ENCODE data around the gene MGLL.

Gene MGLL

DNA sequence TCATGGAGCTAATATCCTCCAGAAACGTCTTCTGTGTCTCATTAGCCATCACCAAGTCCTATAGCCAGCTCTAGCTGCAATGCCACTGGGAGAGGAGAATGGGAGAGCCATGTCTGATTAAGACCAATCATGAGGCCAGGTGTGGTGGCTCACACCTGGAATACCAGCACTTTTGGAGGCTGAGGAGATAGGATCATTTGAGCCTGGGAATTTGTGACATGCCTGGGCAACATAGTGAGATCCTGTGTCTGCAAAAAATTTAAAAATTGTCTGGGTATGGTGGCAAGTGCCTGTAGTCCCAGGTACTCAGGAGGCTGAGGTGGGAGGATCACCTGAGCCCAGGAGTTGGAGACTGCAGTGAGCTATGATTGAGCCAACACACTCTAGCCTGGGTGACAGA, 13.1 kb downstream of the MGLL start:
- no peak for DNase-seq

DNA sequence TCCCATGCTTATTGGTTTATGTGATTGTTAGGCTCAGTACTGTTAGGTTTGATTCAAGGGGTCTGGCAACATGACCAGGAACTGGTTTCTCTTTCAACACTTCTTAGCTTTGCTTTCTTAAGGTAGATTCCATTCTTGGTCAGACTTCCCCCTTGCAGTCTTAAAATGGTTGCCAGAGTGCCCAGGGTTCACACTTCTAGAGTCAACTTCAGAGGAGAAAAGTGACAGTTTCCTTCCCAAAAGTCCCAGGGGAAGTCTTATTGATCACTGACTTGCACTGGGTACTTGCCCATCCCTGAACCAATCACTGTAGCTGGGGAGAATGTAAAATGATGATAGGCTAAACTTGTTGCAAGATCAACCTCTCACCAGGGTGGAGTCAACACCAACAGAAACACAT, 14.1 kb downstream of the MGLL start:
- DNase-seq = no peak

DNA sequence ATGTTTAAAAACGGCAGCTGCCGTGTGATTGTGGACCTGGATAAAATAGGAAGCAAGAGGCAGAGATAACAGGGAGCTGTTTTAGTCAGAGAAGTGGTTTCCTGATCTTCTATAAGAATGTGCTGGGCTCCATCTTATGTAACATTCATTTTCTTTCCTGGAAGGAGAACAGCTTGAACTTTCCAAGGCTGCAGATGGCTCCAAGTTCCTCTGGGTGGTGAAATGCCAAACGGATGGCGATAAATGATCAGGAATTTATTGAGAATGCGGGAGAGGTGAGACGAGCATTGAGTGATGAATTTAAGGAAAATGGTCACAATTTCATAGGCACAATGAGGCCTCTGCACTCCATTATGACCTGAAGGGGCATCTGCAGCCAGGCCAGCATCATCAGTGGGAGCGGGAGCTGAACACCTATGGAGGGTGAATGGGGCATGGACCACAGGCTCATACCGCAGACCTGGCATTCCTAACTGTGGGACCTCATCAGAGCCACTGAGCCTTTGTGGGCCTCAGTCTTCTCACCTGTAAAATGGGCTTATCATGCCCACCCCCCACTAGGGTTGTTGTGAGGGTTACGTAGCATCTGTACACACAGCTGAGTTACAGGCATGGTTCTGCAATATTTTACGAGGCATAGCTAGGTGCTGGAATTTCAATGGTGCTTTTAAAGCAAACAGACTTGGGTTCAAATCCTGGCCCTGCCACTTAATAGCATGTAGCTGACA, 17.1 kb downstream of the MGLL start:
- DNase-seq = no peak

DNA sequence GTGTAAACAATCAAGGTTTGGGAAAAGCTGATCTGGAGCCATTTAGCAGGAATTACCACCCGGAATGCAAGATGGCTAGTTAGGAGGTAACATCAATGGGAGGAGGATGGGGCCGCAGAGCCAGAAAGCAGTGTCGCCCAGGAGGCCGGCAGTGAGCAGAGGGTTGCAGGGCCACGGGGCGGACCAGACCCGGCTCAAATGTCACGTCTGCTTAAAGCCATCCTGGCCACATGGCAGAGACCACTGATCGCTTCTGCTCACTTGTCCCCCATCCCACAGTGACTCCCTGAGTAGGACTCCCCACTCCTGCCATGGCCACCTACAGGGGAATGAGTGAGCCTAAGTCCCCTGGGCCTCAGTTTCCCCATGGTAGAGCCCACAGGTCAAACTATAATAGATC, 18.2 kb downstream of the MGLL start:
- DNase-seq = no peak

DNA sequence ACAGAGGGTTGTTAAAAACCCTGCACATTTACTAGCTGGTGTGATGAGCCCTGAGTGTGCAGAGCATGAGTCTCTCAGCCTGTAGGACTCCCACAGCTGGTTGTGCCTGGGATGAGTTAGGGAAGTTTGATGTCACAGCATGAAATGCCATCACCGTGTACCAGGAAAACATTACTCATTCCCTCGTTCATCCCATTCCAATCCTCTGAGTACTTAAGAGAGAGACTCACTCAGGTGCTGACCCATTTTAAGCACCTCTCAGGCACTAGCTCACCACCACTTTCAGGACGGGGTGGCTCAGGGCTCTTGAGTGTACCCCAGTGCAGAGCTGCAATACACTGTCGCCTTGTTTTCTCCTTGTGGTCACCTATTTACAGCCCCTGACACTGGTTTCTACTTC, 18.7 kb downstream of the MGLL start:
- DNase-seq = no peak

DNA sequence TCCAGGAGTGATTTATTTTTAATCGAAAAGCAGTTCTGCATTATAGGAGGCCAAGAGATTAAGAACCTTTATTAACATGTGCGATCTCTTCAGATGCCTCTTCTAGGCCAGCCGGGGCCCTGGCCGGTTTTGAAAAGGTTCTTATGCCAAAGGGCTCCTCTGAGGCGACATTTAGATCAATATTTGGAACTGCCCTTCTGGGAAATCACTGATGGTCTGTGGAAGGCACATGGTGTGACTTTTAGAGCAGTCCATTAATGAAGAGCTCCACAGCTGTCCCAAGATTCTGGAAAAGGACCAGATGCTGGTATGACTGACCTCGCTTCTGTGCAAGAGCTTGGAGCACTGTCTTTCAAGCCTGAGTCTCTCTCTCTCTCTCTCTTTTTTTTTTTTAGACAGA, 19.7 kb downstream of the MGLL start:
- DNase-seq = no peak

DNA sequence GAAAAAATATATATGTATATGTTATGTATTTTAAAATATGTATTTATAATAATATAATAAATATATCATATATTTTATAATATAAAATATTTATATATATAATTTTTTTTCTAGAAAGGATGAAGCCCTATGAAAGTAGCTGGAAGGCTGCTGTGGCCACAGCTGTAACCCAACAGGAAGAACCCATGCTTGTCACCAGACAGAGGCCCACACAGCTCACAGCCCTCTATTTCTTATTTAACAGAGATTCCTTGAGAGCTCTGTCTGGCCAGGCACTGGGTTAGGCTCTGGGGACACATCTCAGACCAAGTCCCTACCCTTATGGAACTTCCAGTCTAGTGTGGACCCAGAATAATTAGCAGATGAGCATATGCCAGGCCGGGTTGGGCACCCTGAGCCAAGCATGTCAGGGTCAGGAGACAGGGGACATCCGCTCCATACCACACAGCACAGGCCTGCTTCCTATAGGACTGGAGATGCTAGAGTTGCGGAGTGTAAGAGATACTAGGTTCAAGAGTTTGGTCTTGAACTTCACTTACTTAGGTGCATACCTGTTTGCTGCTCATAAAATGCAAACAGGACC, 20.5 kb downstream of the MGLL start:
- no peak for DNase-seq

DNA sequence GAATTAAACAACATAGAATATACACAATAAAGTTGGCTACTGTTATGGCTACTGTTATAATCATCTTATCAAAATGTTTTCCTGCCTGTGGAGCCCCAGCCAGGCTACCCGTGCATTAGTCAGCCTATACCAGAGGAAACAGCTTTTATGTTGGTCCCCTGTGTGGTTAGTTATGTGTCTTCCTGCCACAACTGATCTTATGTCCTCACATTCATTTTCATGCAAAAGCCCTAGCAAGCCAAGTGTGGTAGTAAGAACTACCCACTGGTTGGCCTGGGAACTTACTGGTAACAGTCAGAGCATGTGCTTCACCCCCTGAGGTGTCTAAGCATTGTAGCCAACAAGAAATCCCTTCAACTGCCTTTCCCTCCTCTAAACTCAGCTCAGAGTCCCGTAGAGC, 21.8 kb downstream of the MGLL start:
- no peak for DNase-seq

DNA sequence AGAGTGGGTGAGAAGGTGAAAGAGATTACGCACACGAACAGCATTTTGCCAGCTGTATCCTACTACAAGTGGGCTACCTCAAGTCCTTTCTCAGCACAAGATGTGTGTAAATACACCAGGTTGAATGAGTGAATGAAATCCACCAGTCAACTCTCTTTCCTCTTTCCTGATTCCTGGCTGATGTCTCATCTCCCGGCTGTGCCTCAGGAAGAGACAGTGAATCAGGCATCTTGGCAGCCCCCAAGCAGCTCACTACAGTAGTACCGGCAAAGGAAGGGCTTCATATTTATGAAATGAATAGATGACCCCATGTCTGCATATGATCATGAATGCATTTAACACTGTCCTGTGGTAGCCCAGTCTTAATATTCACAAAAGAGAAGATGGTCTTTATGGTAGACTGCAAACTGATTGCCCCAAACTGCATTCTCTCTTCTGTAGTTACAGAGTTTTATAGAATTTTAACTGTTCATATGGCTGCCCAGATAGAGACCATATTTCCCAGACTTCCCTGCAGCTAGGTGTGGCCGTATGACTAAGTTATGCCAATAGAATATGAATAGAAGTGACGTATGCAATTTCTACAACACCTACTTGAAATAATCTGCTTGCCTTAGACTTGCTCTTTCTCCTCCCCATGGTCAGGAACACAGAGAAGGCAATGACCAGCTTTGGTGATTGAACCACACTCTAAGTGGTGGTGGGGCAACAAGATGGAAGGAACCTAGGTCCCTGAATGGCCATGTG, 22.7 kb downstream of the MGLL start:
- no peak for DNase-seq

DNA sequence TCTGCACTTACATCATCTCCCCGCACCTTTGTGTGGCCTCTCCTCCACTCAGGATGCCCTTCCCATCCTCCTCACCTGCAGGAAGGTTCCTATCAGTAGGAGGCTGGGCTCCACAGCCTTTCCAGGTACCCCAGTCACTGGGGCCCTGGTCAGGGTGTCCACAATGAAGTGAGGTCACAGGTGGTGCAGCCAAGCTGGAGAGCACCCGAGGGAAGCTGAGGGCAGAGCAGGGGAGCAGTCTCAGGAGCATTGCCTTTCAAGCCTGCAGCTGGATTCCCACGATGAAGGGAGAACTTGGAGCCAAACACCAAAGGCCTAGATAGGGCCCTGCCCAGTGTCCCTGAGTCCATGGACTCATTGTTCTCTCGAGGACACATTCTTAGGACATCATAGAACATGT, 23.6 kb downstream of the MGLL start:
- DNase-seq = no peak

DNA sequence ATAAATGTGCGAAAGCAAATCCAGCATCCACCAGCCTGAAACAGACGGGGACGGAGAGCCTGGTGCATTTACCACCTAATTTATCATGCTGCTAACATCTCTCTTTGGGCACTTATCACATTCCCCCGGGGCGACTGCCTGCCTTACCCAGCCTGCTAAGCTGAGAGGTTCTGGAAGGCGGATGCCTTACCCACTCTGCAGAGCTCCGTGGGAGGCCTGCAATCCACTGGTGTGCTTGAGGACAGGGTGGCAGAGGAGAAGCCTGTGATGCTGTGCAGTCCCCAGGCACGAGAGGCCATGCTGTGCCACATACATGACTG, 25.5 kb downstream of the MGLL start:
- DNase-seq = no peak

DNA sequence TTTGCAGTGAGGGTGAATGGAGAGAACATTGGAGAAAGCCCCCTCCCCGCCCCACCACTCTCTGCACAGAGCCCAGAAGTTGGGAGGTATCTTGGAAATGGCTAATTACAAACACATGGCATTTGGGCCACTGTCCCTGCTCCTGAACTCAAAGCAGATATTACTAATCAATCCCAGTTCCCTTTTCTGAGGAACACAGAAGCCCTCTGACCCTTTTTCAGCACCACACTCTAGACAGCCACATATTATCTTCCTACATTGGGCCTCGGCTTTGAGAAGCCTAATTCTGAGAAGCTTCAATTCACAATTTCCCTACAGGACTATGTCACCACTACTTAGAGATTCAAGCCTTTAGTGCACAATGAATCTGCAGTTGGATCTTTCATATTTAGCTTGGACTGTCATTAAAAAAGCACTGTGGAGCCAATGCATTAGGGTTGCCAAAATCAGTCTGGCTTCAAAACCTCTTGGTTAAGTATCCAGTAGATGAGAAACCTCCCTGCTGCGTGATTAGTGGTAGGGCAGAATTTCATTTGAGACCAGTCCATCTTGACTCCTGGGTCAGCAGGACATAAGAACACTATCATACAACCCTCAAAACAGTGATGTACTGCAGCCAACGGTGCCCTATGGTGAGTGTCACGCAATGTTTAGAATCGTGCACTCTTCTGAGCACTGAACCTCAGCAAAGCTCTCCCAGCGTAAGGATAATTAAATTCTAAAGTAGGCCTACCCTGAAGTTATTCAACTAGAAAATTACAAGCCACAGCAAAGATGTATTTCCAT, 26.1 kb downstream of the MGLL start:
- no peak for DNase-seq

DNA sequence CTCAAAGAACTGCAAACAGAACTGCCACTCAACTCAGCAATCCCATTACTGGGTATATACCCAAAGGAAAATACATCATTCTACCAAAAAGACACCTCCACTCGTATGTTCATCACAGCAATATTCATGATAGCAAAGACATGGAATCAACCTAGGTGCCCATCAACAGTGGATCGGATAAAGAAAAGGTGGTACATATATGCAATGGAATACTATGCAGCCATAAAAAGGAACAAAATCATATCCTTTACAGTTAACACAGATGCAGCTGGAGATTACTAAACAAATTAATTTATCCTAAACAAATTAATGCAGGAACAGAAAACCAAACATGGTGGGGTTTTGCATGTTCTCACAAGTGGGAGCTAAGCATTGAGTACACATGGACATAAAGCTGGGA, 27.3 kb downstream of the MGLL start:
- DNase-seq = no peak

DNA sequence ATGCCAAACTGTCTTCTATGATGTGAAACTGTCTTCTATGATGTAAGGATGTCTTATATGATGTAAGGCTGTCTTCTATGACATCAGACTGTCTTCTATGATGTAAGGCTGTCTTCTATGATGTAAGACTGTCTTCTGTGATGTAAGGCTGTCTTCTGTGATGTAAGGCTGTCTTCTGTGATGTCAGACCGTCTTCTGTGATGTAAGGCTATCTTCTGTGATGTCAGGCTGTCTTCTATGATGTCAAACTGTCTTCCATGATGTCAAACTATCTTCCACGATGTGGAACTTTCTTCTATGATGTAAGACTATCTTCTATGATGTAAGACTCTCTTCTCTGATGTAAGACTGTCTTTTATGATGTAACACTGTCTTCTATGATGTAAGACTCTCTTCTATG, 27.9 kb downstream of the MGLL start:
- no peak for DNase-seq

DNA sequence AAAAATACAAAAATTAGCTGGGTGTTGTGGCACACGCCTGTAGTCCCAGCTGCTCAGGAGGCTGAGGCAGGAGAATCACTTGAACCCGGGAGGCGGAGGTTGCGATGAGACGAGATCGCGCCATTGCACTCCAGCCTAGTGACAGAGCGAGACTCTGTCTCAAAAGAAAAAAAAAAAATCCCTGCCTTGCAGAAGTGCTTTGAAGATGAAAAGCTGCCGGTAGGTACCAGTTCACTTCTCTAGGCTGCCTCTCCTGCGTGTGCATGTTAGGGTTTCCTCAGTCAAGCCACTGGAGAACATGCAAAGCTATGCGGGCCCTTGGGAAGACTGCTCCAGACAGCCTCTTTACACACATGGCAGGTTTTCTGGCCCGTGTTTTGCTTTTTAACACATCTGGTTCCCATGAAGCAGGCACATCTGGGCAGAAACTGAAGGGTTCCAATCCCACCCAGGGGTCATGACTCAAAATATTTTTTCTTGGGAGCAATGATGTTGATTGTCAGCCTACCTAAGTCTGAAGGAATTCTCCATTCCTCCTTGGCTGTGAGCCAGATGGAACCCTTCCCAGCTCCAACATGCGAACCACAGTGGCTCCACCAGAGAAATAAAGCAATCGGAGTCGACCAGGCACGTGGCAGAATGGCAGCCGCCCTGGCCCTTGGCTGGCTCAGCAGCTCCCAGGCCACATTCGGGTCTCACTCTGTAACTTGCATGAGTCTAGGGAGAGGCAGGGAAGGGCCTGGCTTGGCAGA, 29.6 kb downstream of the MGLL start:
- no peak for DNase-seq

DNA sequence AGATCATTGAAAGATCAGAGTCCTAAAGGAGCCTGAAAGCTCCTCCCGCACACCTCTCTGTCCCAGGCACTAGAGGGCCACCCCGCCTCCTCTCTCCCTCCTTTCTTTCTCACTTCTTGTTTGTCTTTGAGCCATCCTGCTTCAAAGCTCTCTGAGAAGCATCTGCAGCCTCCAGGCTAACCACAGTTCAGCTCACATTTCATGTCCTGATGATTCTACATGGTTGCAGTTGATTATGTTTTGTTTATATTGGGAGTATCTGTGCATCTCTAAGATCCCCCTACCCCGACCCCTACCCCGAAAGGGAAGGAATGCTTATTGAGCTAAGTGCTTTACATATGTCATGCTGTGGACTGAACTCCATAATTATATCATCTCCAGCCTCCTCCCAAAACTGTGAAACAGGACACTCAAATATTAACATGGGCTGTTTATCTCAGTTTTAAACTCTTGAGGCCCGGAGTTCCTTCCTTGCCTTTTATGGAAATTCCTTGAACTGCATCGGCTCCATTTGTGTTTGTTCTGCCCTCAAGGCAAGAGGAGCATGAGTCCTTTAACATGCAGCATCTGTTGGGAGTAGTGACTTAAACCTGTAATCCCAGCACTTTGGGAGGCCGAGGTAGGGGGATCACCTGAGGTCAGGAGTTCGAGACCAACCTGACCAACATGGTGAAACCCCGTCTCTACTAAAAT, 30.9 kb downstream of the MGLL start:
- peak; percentile 51 for DNase-seq

DNA sequence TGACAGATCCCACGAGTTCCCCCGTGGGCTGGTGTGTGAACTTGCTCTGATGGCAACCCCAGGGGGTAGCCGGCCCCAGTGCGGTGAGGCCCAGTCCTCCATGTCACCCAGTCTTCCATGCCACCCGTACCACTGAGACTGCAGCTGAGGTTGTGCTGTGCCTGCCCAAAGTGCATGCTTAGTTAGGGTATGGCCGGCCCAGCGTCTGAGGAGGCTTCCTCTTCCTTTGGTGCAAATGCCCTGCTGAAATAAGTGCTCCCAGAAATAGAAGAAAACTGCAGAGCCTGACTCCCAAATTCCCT, 31.5 kb downstream of the MGLL start:
- DNase-seq = no peak

DNA sequence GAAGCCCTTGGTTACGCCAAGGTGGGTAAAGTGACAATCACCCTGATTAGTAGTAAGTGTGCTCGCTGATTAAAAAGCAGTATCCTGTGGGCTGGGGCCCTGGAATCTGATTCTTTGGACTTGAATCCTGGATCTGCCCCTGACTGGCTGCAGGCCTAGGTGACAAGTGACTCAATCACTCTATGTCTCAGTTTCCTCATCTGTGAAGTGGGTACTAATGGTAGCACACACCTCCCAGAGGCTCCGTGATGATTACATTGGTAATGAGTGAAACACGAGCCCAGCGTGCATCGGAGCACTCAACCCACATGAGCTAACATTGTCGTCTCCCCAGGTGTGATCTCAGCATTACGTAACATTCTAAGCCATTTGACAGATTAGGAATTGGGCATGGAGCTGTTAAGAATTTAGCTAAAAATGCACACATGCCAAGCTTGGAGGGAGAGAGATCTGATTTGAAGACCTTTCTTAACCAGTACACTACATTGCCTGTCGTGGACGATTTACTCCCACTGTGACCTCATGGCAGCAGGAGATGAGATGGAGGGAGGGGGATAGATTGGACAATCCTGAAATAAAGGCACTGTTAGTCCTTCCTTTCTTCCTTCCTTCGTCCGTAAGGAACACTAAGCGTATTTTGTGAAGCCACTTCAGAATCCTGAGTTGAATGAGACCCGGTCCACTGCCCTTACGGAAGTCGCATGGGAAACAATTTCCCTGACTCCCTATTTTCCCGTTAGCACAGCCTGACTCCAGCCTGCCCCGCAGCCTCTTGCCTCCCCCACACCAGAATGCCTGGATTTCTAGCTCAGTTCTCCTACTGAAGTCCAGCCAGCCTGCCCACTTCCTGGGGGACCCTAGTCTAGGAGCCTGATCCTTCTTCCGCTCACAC, 32.1 kb downstream of the MGLL start:
- DNase-seq = no peak

DNA sequence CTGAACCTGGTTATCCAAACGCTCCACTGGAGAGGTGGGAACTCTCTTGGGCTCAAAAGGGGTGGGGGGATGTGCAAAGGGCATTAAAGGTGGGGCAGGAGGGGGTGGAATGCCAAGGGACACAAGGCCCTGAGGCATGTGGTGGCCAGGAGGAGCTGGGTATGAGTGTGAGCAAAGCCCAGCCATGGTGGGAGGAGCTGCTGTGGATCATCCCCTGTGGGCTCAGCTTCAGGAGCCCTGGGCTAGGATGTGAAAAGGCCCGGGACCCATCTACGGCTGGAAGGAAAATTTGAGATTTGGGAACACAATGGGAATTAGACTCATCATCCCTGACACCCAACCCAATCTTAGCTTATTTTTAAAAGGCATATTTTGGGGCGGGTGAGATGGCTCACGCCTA, 33.3 kb downstream of the MGLL start:
- DNase-seq = no peak

DNA sequence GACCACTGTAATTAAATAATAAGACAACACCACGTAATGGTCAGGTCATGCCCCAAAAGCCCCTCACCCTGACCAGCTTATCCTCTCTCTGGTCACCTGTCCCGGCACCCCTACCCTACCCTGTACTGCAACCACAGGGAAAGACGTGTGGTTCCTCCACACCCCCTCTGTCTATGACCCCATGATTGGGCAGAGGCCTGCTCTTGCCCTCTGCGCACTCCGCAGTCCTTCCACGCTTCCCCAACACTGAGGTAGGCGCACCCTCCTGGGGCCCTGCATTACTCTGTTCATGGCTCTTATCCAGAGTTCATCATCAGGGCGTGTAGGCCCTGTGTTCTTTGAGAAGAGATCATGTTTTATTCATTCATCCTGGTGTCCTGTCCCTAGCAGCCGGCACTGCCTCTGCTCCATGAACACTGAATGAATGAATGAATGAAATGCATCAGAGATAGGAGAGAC, 33.8 kb downstream of the MGLL start:
- no peak for DNase-seq

DNA sequence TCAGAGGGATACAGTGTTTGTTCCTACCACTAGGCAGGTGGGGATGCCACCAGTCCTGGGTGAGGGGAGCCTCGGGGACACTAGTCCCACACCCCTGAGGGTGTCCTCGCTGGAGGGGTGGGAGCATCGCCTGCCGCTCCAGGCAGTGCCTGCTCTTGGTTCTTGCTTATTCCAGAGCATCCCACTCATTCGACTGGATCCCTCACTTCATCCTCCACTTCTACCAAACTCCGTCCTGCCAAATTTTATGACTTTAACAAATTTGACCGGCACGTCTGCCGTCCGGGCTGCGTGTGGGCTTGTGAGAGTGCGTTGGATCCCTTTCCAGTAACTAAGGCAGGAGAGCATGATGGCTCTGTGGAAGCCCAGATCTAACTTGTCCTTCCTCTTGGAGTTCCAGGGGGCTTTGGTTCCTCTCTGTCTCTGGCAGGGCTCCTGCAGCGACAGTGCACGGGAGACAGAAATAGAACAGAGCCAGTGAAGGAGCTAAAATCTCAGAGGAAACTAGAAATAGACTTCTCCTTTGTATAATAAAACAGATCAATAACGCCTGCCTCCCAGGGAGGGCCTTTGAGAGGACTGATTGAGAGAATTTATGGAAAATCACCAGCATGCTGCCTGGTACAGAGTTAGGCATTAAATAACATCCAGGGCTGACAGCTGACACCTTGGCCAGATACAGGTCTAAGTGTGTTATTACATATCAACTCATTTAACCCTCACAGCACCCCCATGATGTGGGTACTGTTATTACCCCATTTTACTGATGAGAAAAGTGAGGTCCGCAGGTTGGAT, 34.5 kb downstream of the MGLL start:
- DNase-seq = peak; percentile 42

Data from NCI-H146 (cell line).